IPS-15b (cell line): ENCODE results near the gene PPP2R2C.

Experiments
- H3K27me3 ChIP-seq: one replicate; pipeline ENCODE4 v1.6.1; 2013; ENCODE audit warnings: low read length; ENCODE audit not compliant: control insufficient read depth, insufficient read depth
- H3K36me3 ChIP-seq: one replicate; pipeline ENCODE4 v1.6.1; 2013; ENCODE audit warnings: low read length; ENCODE audit not compliant: control insufficient read depth, insufficient read depth
- H3K4me1 ChIP-seq: one replicate; pipeline ENCODE4 v1.6.1; 2013; ENCODE audit warnings: mild to moderate bottlenecking, low read length; ENCODE audit not compliant: control insufficient read depth, insufficient read depth
- H3K4me3 ChIP-seq: one replicate; pipeline ENCODE4 v1.5.1; 2013; ENCODE audit warnings: low read depth, low read length
- H3K9ac ChIP-seq: one replicate; pipeline ENCODE4 v1.6.1; 2013; ENCODE audit warnings: low read depth, mild to moderate bottlenecking, low read length
- H3K9me3 ChIP-seq: one replicate; pipeline ENCODE4 v1.6.1; 2013; ENCODE audit warnings: mild to moderate bottlenecking, low read length; ENCODE audit not compliant: control insufficient read depth, insufficient read depth

PPP2R2C gene

GRCh38 chr4:6292376-6293096 is 179.9 kb downstream of the PPP2R2C start:
- Histone ChIP-seq H3K4me1 (no peaks in the 10 kb centered on the region), H3K9ac (no peak overlapping the region), H3K9me3 (no peaks in the 10 kb centered on the region), H3K36me3 (peaks cover 63% of the 10 kb centered on the region), H3K4me3 (no peak overlapping the region), H3K27me3 (no peaks in the 10 kb centered on the region)

- H3K4me1 ChIP-seq = no peaks in the 10 kb centered on the region
- H3K9me3 ChIP-seq = no peaks in the 10 kb centered on the region
- no peak overlapping the region for H3K9ac ChIP-seq
- peaks cover 59% of the 10 kb centered on the region for H3K36me3 ChIP-seq
- no peaks in the 10 kb centered on the region for H3K27me3 ChIP-seq
- H3K4me3 ChIP-seq = no peak overlapping the region
These were observed 180.6 kb downstream of the PPP2R2C start for GRCh38 chr4:6291784-6292297.

GRCh38 chr4:6290769-6291547 is 181.5 kb downstream of the PPP2R2C start:
- no peaks in the 10 kb centered on the region for H3K4me1 ChIP-seq
- no peaks in the 10 kb centered on the region for H3K27me3 ChIP-seq
- peaks cover 51% of the 10 kb centered on the region for H3K36me3 ChIP-seq
- no peak overlapping the region for H3K9ac ChIP-seq
- no peaks in the 10 kb centered on the region for H3K9me3 ChIP-seq
- no peak overlapping the region for H3K4me3 ChIP-seq

- Histone ChIP-seq H3K4me3 (no peak overlapping the region), H3K9me3 (no peaks in the 10 kb centered on the region), H3K27me3 (no peaks in the 10 kb centered on the region), H3K9ac (no peak overlapping the region), H3K36me3 (peaks cover 49% of the 10 kb centered on the region), H3K4me1 (no peaks in the 10 kb centered on the region)
These were observed 182.2 kb downstream of the PPP2R2C start for GRCh38 chr4:6290256-6290655.

DNA sequence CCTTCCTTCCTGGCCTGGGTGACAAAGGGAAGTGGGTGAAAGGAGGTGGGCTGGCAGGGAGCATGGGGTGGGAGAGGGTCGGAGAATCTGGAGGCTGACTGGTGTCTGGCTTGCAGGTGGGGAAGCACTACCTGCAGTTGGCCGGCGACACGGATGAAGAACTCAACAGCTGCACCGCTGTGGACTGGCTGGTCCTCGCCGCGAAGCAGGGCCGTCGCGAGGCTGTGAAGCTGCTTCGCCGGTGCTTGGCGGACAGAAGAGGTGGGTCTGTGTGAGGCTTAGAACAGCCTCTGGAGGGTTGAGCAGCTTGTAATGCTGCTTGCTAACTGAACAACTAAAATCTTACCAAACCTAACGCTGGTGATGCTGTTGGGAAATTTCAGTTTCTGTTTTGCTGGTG is 183.5 kb downstream of the PPP2R2C start:
- no peaks in the 10 kb centered on the region for H3K9me3 ChIP-seq
- H3K4me1 ChIP-seq = no peaks in the 10 kb centered on the region
- H3K27me3 ChIP-seq = no peaks in the 10 kb centered on the region
- no peak overlapping the region for H3K4me3 ChIP-seq
- no peak overlapping the region for H3K9ac ChIP-seq
- peaks cover 40% of the 10 kb centered on the region for H3K36me3 ChIP-seq

- no peaks in the 10 kb centered on the region for H3K27me3 ChIP-seq
- no peak overlapping the region for H3K4me3 ChIP-seq
- H3K4me1 ChIP-seq = no peaks in the 10 kb centered on the region
- no peaks in the 10 kb centered on the region for H3K9me3 ChIP-seq
- no peak overlapping the region for H3K9ac ChIP-seq
- H3K36me3 ChIP-seq = peaks cover 37% of the 10 kb centered on the region
These were observed 184.1 kb downstream of the PPP2R2C start for GRCh38 chr4:6288342-6288741.

DNA sequence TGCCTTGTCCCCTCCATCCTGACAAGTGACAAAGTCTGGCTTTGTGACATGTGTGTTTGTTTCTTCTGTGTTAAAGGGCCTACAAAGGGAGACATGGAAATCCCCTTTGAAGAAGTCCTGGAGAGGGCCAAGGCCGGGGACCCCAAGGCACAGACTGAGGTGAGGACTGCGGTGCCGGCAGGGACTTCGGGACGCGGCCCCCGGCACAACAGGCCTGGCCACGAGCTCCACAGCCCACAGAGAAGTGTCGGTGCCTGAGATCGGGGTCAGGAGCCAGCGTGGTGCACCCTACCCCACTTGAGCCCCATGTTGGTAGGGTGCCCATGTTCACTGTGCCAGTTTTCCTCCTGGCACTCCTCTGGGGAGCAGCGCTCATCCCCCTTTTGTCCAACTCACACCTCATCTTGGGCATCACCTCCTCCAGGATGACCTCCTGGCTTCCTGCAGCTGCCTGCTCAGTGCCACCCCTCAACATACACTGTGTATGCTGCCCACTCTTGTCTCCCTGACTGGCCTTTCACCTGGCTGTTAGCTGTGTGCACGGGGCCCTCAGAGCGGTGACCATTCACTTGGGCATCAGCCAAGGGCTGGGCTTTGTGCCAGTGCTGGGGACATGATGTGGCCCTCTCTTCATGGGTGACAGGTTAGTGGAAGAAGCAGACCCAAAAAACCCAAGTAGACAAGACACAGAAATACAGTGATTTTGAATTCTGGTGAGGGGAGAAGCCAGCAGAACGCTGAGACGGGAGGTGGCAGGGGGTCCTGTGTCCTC is 185.2 kb downstream of the PPP2R2C start:
- H3K4me1 ChIP-seq = no peaks in the 10 kb centered on the region
- no peaks in the 10 kb centered on the region for H3K27me3 ChIP-seq
- peaks cover 31% of the 10 kb centered on the region for H3K36me3 ChIP-seq
- H3K4me3 ChIP-seq = no peak overlapping the region
- no peak overlapping the region for H3K9ac ChIP-seq
- no peaks in the 10 kb centered on the region for H3K9me3 ChIP-seq

DNA sequence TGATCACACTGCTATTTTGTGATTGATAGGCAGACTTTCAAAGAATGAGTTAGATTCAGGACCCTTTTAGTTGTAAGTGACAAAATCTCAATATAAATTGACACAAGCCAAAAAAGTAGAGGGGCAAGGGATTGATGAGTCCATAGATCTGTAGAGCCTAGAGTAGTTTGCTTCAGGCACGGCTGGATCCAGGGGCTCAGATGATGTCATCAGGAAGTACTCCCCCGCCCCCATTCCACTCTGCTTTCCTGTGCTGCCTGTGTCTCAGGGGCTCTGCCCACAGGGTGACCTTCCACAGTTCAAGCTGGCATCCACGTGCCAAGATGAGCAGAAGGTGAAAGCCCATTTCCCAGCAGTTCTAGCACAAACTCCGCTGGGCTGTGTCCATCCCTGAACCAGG is 189.1 kb downstream of the PPP2R2C start:
- Histone ChIP-seq H3K4me1 (no peaks in the 10 kb centered on the region), H3K4me3 (no peak overlapping the region), H3K9me3 (no peaks in the 10 kb centered on the region), H3K27me3 (no peaks in the 10 kb centered on the region), H3K36me3 (peaks cover 12% of the 10 kb centered on the region), H3K9ac (no peak overlapping the region)

GRCh38 chr4:6282314-6282771 is 190.1 kb downstream of the PPP2R2C start:
- peaks cover 18% of the 10 kb centered on the region for H3K36me3 ChIP-seq
- H3K4me3 ChIP-seq = no peak overlapping the region
- no peaks in the 10 kb centered on the region for H3K27me3 ChIP-seq
- H3K9me3 ChIP-seq = no peaks in the 10 kb centered on the region
- no peaks in the 10 kb centered on the region for H3K4me1 ChIP-seq
- H3K9ac ChIP-seq = no peak overlapping the region

GRCh38 chr4:6281436-6282313 is 190.7 kb downstream of the PPP2R2C start:
- peaks cover 18% of the 10 kb centered on the region for H3K36me3 ChIP-seq
- H3K27me3 ChIP-seq = no peaks in the 10 kb centered on the region
- no peaks in the 10 kb centered on the region for H3K4me1 ChIP-seq
- no peak overlapping the region for H3K9ac ChIP-seq
- no peaks in the 10 kb centered on the region for H3K9me3 ChIP-seq
- H3K4me3 ChIP-seq = no peak overlapping the region
